Heart left ventricle (tissue), 13 donors: ENCODE results near the gene NOCT.

Experiments used
- POLR2A ChIP-seq, 2 donors: fragments of 450-650 bp; IDR thresholded peaks; one replicate each; pipeline ENCODE4 v1.6.1; 2017; ENCODE audit warnings: antibody characterized with exemption in 2 of 2, mild to moderate bottlenecking in 2 of 2, moderate library complexity in 2 of 2
- TF ChIP-seq, protein P1 (sequence below), 12 donors: fragments of 200-600 bp; sonication (generic) in 4 of 12; IDR thresholded peaks; one replicate each; pipeline versions ENCODE4 v1.5.0 to v1.8.0; 2018 to 2022; ENCODE audit warnings: antibody characterized with exemption in 12 of 12, mild to moderate bottlenecking in 5 of 12
- donor health status: ischemic (EF 13 %, LVEDD 7.1; RV severe dilation, severe dysfunction).
- donor health status: DM: no; HTN: yes; CAD: no.
- donor health status: DM: no; HTN: no; CAD: no.
- donor health status: ischemic (EF 25% LVEDD 6.9; RV normal size, moderate dysfunction).
- donor health status: ischemic (EF 25% LVEDD 5.7; RV mildly dilated, moderate dysfunction).
- donor health status: ischemic (EF 35%, LVEDD 5.7; RV mildly dilated, moderate dysfunction).
- donor health status: nonischemic (EF 11% LVEDD 7.7; RV severe dilation, severe dysfunction).
- donor health status: DM: yes; HTN: yes; CAD: no.
- donor health status: PGD.
- donor health status: ischemic (EF 29% LVEDD 5.4; RV normal size, mild dysfunction).
- donor health status: nonischemic (EF 23%, LVEDD 6.1; RV moderate dilation, normal function).

DNA sequence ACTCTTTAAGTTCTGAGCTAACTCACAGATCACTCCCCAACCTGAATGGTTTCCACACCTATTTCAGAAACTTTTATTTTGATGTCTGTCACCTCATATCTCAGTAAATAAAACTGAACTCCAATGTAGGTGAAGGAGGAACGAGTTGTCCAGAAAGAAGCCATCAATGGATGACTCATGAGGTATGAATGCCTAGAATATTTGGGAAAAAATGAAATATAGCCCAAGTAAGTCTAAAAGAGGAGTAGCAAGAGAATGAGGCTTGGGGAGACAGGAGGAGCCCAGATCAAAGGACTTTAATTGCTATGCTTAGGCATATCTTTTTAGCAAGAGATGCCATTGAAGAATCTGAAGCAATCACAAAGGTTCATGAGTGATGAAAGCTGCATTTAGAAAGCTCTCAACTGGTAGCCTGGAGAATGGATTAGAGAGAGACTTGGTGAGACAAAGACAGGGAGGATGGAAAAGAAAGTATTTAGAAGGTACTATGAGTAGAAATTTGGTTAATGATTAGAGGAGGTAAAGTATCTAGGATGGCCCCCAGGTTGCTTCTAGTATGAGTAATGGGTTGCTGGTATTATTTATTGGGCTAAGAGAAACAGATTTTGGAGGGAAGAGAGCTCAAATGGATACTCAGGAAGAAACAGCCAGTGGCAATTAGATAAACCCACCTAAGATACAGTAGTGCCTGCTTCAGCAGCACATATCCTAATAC is 39.4 kb downstream of the NOCT start:
- TF ChIP-seq, protein P1, sequence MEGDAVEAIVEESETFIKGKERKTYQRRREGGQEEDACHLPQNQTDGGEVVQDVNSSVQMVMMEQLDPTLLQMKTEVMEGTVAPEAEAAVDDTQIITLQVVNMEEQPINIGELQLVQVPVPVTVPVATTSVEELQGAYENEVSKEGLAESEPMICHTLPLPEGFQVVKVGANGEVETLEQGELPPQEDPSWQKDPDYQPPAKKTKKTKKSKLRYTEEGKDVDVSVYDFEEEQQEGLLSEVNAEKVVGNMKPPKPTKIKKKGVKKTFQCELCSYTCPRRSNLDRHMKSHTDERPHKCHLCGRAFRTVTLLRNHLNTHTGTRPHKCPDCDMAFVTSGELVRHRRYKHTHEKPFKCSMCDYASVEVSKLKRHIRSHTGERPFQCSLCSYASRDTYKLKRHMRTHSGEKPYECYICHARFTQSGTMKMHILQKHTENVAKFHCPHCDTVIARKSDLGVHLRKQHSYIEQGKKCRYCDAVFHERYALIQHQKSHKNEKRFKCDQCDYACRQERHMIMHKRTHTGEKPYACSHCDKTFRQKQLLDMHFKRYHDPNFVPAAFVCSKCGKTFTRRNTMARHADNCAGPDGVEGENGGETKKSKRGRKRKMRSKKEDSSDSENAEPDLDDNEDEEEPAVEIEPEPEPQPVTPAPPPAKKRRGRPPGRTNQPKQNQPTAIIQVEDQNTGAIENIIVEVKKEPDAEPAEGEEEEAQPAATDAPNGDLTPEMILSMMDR (IDR thresholded peaks at IDR 0.05), result no peak
- no peak for TF ChIP-seq POLR2A (IDR thresholded peaks at IDR 0.05)
